Measurements from ENCODE around the gene ALKBH5.

Gene ALKBH5

GRCh38 chr17:18247613-18248001, 64.0 kb downstream of the ALKBH5 start:
- no peak for DNase-seq

GRCh38 chr17:18248300-18248731, 64.7 kb downstream of the ALKBH5 start:
- DNase-seq, result peak; percentile 89

GRCh38 chr17:18248811-18249210, 65.2 kb downstream of the ALKBH5 start:
- no peak for DNase-seq

- no peak for DNase-seq
These were observed 66.6 kb downstream of the ALKBH5 start for GRCh38 chr17:18250259-18250658.

- no peak for DNase-seq
These were observed 67.1 kb downstream of the ALKBH5 start for GRCh38 chr17:18250708-18251107.

GRCh38 chr17:18251204-18251603, 67.6 kb downstream of the ALKBH5 start:
- DNase-seq, result no peak

- DNase-seq, result no peak
These were observed 68.5 kb downstream of the ALKBH5 start for GRCh38 chr17:18252160-18252559.

- no peak for DNase-seq
These were observed 69.7 kb downstream of the ALKBH5 start for GRCh38 chr17:18253187-18253884.

GRCh38 chr17:18253947-18254821, 70.6 kb downstream of the ALKBH5 start:
- DNase-seq, result no peak

GRCh38 chr17:18254888-18255649, 71.4 kb downstream of the ALKBH5 start:
- no peak for DNase-seq

GRCh38 chr17:18256351-18256750, 72.7 kb downstream of the ALKBH5 start:
- DNase-seq, result no peak

GRCh38 chr17:18256776-18257175, 73.1 kb downstream of the ALKBH5 start:
- DNase-seq, result no peak

GRCh38 chr17:18257268-18257981, 73.8 kb downstream of the ALKBH5 start:
- DNase-seq, result peak; percentile 76

GRCh38 chr17:18257982-18258355, 74.3 kb downstream of the ALKBH5 start:
- peak; percentile 83 for DNase-seq

- DNase-seq, result peak; percentile 72
These were observed 74.9 kb downstream of the ALKBH5 start, which contains the start of gene FLII for GRCh38 chr17:18258356-18259038. TSS of gene FLII (minus strand) at chr17:18258738. CDS start at chr17:18258690, 48 bp downstream.
